GM23338 (cell line): Measurements from ENCODE around the gene MYT1. TPM values are rescaled to one million over a fixed set of nuclear protein-coding genes. Genes with fewer than 3 reads are reported as not detected.

Source experiments
- ATAC-seq: fragments of 200-7000 bp; cut with Tn5 transposase; 3 replicates; pipeline ENCODE4 v1.9.1; 2020
- DNase-seq: peaks from one replicate; pipeline ENCODE4 v3.0.0-alpha.2; 2015; ENCODE audit warnings: low spot score
- H2AFZ ChIP-seq: fragments of 200-600 bp; sonication (generic); 2 replicates; pipeline ENCODE4 v1.8.0; 2016; ENCODE audit warnings: antibody characterized with exemption, mild to moderate bottlenecking, moderate library complexity
- H3F3A ChIP-seq: fragments of 200-600 bp; sonication (generic); replicated peaks from 2 replicates; pipeline ENCODE4 v1.8.0; 2017; ENCODE audit warnings: antibody characterized with exemption, mixed run types, low read depth
- H3K27ac ChIP-seq: fragments of 200-600 bp; sonication (generic); 2 replicates; pipeline ENCODE4 v1.6.1; 2016; ENCODE audit warnings: low read depth
- H3K27me3 ChIP-seq: fragments of 200-600 bp; sonication (generic); 2 replicates; pipeline ENCODE4 v1.8.0; 2016; ENCODE audit warnings: mild to moderate bottlenecking, mixed run types, moderate library complexity; ENCODE audit not compliant: insufficient read depth
- H3K36me3 ChIP-seq: fragments of 200-600 bp; sonication (generic); 2 replicates; pipeline ENCODE4 v1.8.0; 2016; ENCODE audit warnings: mild to moderate bottlenecking; ENCODE audit not compliant: insufficient read depth
- H3K4me1 ChIP-seq: fragments of 200-600 bp; sonication (generic); 2 replicates; pipeline ENCODE4 v1.8.0; 2016; ENCODE audit warnings: mild to moderate bottlenecking, moderate library complexity; ENCODE audit not compliant: insufficient read depth
- H3K4me2 ChIP-seq: fragments of 200-600 bp; sonication (generic); 2 replicates; pipeline ENCODE4 v1.7.1; 2017; ENCODE audit warnings: mixed run types
- H3K4me3 ChIP-seq: fragments of 200-600 bp; sonication (generic); 2 replicates; pipeline ENCODE4 v1.6.1; 2016; ENCODE audit warnings: mixed run types
- H3K79me2 ChIP-seq: fragments of 200-600 bp; sonication (generic); replicated peaks from 2 replicates; pipeline ENCODE4 v1.8.0; 2017; ENCODE audit warnings: mild to moderate bottlenecking; ENCODE audit not compliant: insufficient read depth
- H3K9me2 ChIP-seq: fragments of 200-600 bp; sonication (generic); 2 replicates; pipeline ENCODE4 v1.8.0; 2017; ENCODE audit not compliant: insufficient read depth
- H4K20me1 ChIP-seq: fragments of 200-600 bp; sonication (generic); replicated peaks from 2 replicates; pipeline ENCODE4 v1.8.0; 2017; ENCODE audit warnings: mild to moderate bottlenecking; ENCODE audit not compliant: insufficient read depth
- H3K27ac Mint-ChIP-seq: 2 replicates; pipeline ENCODE4 v1.8.0; 2020; ENCODE audit warnings: inconsistent platforms, mild to moderate bottlenecking, moderate library complexity, mixed read lengths
- H3K27me3 Mint-ChIP-seq: 3 replicates; pipeline ENCODE4 v1.8.0; 2022; ENCODE audit warnings: low read depth, mild to moderate bottlenecking, moderate library complexity, mixed read lengths, inconsistent platforms; ENCODE audit not compliant: insufficient read depth, poor library complexity
- H3K36me3 Mint-ChIP-seq: 3 replicates; pipeline ENCODE4 v1.8.0; 2021; ENCODE audit warnings: low read depth, mild to moderate bottlenecking, inconsistent platforms, moderate library complexity, mixed read lengths
- H3K4me1 Mint-ChIP-seq: 3 replicates; pipeline ENCODE4 v1.8.0; 2020; ENCODE audit warnings: mild to moderate bottlenecking, inconsistent platforms, mixed read lengths
- H3K4me3 Mint-ChIP-seq: 3 replicates; pipeline ENCODE4 v1.8.0; 2021; ENCODE audit warnings: moderate library complexity, mild to moderate bottlenecking, inconsistent platforms, mixed read lengths
- H3K9me3 Mint-ChIP-seq: 3 replicates; pipeline ENCODE4 v1.8.0; 2020; ENCODE audit warnings: moderate library complexity, mild to moderate bottlenecking, inconsistent platforms, mixed read lengths
- CREB1 ChIP-seq: fragments of 250-450 bp; sonication (Bioruptor Pico); IDR thresholded peaks from 2 replicates; pipeline ENCODE4 v1.5.0; 2020; ENCODE audit warnings: low read depth, mild to moderate bottlenecking, moderate library complexity
- ETS1 ChIP-seq: IDR thresholded peaks from 2 replicates; pipeline ENCODE4 v1.6.1; 2016; ENCODE audit warnings: antibody characterized with exemption
- POLR2AphosphoS5 ChIP-seq: IDR thresholded peaks from 2 replicates; pipeline ENCODE4 v1.6.1; 2016; ENCODE audit warnings: antibody characterized with exemption, low read depth
- ZNF331 ChIP-seq: fragments of 250-450 bp; sonication (Bioruptor Pico); IDR thresholded peaks from 2 replicates; pipeline ENCODE4 v1.5.0; 2020; ENCODE audit warnings: low read depth, mild to moderate bottlenecking, moderate library complexity
- polyA plus RNA-seq: library from polyadenylated mRNA; unstranded; fragments of >200 nt; fragmentation: Nextera tagmentation; extraction: Ambion mirVana; gene quantifications from 2 replicates; pipeline ENCODE4 v1.2.1, GENCODE V29; 2016
- total RNA-seq: library from RNA; depleted of rRNA; stranded (reverse); fragments of >200 nt; shearing (Covaris generic); gene quantifications from 2 replicates; pipeline ENCODE4 v1.2.3, GENCODE V29; 2014
- TF ChIP-seq, protein P1 (sequence below): fragments of 250-450 bp; sonication (Bioruptor Pico); IDR thresholded peaks from 2 replicates; pipeline ENCODE4 v1.5.0; 2020; ENCODE audit warnings: mild to moderate bottlenecking, moderate library complexity

The MYT1 gene
- total and polyA plus RNA-seq, 2 experiments from 2014 or later, result 0.83 to 1.6 TPM

- no peaks in the 10 kb centered on the region for H3K79me2 ChIP-seq
- H3K9me2 ChIP-seq, result no peaks in the 10 kb centered on the region; the same call in 1 of the 2 replicates
- no peak overlapping the region for H3K4me3 ChIP-seq
- Mint-ChIP-seq H3K27ac (no peak overlapping the region), H3K4me1 (peaks cover 19% of the 10 kb centered on the region), H3K36me3 (peaks cover 12% of the 10 kb centered on the region; the same call in 2 of the 3 replicates), H3K27me3 (peaks cover 13% of the 10 kb centered on the region), H3K9me3 (peaks cover 28% of the 10 kb centered on the region), H3K4me3 (no peak overlapping the region)
- ATAC-seq (no peak), DNase-seq (no peak)
- TF ChIP-seq, protein P1, sequence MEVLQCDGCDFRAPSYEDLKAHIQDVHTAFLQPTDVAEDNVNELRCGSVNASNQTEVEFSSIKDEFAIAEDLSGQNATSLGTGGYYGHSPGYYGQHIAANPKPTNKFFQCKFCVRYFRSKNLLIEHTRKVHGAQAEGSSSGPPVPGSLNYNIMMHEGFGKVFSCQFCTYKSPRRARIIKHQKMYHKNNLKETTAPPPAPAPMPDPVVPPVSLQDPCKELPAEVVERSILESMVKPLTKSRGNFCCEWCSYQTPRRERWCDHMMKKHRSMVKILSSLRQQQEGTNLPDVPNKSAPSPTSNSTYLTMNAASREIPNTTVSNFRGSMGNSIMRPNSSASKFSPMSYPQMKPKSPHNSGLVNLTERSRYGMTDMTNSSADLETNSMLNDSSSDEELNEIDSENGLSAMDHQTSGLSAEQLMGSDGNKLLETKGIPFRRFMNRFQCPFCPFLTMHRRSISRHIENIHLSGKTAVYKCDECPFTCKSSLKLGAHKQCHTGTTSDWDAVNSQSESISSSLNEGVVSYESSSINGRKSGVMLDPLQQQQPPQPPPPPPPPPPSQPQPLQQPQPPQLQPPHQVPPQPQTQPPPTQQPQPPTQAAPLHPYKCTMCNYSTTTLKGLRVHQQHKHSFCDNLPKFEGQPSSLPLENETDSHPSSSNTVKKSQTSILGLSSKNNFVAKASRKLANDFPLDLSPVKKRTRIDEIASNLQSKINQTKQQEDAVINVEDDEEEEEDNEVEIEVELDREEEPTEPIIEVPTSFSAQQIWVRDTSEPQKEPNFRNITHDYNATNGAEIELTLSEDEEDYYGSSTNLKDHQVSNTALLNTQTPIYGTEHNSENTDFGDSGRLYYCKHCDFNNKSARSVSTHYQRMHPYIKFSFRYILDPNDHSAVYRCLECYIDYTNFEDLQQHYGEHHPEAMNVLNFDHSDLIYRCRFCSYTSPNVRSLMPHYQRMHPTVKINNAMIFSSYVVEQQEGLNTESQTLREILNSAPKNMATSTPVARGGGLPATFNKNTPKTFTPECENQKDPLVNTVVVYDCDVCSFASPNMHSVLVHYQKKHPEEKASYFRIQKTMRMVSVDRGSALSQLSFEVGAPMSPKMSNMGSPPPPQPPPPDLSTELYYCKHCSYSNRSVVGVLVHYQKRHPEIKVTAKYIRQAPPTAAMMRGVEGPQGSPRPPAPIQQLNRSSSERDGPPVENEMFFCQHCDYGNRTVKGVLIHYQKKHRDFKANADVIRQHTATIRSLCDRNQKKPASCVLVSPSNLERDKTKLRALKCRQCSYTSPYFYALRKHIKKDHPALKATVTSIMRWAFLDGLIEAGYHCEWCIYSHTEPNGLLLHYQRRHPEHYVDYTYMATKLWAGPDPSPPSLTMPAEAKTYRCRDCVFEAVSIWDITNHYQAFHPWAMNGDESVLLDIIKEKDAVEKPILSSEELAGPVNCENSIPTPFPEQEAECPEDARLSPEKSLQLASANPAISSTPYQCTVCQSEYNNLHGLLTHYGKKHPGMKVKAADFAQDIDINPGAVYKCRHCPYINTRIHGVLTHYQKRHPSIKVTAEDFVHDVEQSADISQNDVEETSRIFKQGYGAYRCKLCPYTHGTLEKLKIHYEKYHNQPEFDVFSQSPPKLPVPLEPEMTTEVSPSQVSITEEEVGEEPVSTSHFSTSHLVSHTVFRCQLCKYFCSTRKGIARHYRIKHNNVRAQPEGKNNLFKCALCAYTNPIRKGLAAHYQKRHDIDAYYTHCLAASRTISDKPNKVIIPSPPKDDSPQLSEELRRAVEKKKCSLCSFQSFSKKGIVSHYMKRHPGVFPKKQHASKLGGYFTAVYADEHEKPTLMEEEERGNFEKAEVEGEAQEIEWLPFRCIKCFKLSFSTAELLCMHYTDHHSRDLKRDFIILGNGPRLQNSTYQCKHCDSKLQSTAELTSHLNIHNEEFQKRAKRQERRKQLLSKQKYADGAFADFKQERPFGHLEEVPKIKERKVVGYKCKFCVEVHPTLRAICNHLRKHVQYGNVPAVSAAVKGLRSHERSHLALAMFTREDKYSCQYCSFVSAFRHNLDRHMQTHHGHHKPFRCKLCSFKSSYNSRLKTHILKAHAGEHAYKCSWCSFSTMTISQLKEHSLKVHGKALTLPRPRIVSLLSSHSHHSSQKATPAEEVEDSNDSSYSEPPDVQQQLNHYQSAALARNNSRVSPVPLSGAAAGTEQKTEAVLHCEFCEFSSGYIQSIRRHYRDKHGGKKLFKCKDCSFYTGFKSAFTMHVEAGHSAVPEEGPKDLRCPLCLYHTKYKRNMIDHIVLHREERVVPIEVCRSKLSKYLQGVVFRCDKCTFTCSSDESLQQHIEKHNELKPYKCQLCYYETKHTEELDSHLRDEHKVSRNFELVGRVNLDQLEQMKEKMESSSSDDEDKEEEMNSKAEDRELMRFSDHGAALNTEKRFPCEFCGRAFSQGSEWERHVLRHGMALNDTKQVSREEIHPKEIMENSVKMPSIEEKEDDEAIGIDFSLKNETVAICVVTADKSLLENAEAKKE, result no peak
- TF ChIP-seq CREB1 (CRISPR knock-in tag) (no peak), ZNF331 (CRISPR knock-in tag) (no peak), ETS1 (no peak), POLR2AphosphoS5 (no peak)
- H3F3A ChIP-seq, result 0 out of 2 replicates have a peak, but pooled peaks cover 7% of the 10 kb centered on the region
- no peak overlapping the region for H3K27ac ChIP-seq
- peaks cover 7% of the 10 kb centered on the region; the same call in 1 of the 2 replicates for H3K4me1 ChIP-seq
- H3K27me3 ChIP-seq, result no peaks in the 10 kb centered on the region
- H3K4me2 ChIP-seq, result no peak overlapping the region
- H3K36me3 ChIP-seq, result no peaks in the 10 kb centered on the region
- H4K20me1 ChIP-seq, result no peaks in the 10 kb centered on the region
- no peak overlapping the region for H2AFZ ChIP-seq
These were observed 15.1 kb upstream of the MYT1 start for GRCh38 chr20:64149141-64149540.
